ES-I3 (cell line): ENCODE results near the gene MTHFD1.
"Not testable (repeated sequence)": the region's sequence is repeated elsewhere in the genome, so short reads cannot be mapped to it uniquely, and the experiment has no call there.

Source experiments
- H3K36me3 ChIP-seq: 2 replicates; pipeline ENCODE4 v1.6.1; 2013; ENCODE audit warnings: mild to moderate bottlenecking, low read length, control low read depth, moderate library complexity; ENCODE audit not compliant: insufficient read depth
- H3K4me1 ChIP-seq: 2 replicates; pipeline ENCODE4 v1.6.1; 2013; ENCODE audit warnings: mild to moderate bottlenecking, control low read depth, low read length; ENCODE audit not compliant: insufficient read depth
- H3K9ac ChIP-seq: 2 replicates; pipeline ENCODE4 v1.6.1; 2013; ENCODE audit warnings: low read depth, mild to moderate bottlenecking, low read length, moderate library complexity
- H3K9me3 ChIP-seq: 2 replicates; pipeline ENCODE4 v1.6.1; 2013; ENCODE audit warnings: mild to moderate bottlenecking, low read length, moderate library complexity; ENCODE audit not compliant: control insufficient read depth, insufficient read depth

The MTHFD1 gene

DNA sequence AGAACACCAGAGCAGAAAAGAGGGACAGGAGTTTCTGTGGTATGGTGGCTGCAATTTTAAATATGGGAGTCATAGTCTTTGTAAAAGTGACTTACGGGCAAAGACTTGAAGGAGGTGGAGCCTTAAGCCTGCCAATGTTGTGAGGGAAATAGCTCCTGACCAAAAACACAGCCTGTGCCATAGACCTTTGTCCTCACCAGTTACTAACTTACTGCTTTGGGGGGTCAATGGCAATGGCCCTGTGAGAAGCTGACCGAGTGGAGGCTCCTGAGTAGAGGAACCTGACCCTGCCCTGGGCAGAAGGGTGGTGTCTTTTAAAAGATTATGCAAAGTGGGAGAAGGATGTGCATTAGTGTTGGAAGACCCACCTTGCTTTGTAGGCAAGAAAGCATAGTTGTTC, 3.8 kb downstream of the MTHFD1 start:
- peaks cover 27% of the 10 kb centered on the region for H3K4me1 ChIP-seq
- H3K9ac ChIP-seq: peak overlapping the region; percentile 13
- H3K36me3 ChIP-seq: peaks cover 12% of the 10 kb centered on the region; the same call in 1 of the 2 replicates
- no peaks in the 10 kb centered on the region for H3K9me3 ChIP-seq

- peaks cover 12% of the 10 kb centered on the region; the same call in 1 of the 2 replicates for H3K36me3 ChIP-seq
- peaks cover 27% of the 10 kb centered on the region for H3K4me1 ChIP-seq
- H3K9ac ChIP-seq, H3K9me3 ChIP-seq: not testable (repeated sequence)
These were observed 5.1 kb downstream of the MTHFD1 start for GRCh38 chr14:64393189-64393726.

- H3K9me3 ChIP-seq: no peaks in the 10 kb centered on the region
- H3K4me1 ChIP-seq: peaks cover 27% of the 10 kb centered on the region
- H3K9ac ChIP-seq: no peak overlapping the region
- peaks cover 12% of the 10 kb centered on the region; the same call in 1 of the 2 replicates for H3K36me3 ChIP-seq
These were observed 6.3 kb downstream of the MTHFD1 start for GRCh38 chr14:64394423-64394822.

- Histone ChIP-seq H3K9me3 (no peaks in the 10 kb centered on the region), H3K9ac (no peak overlapping the region), H3K4me1 (peaks cover 27% of the 10 kb centered on the region), H3K36me3 (peaks cover 12% of the 10 kb centered on the region; the same call in 1 of the 2 replicates)
These were observed 7.0 kb downstream of the MTHFD1 start for GRCh38 chr14:64394977-64395633.

- Histone ChIP-seq H3K9me3 (no peaks in the 10 kb centered on the region), H3K36me3 (peaks cover 9% of the 10 kb centered on the region), H3K9ac (no peak overlapping the region), H3K4me1 (0 out of 2 replicates have a peak, but pooled peaks cover 5% of the 10 kb centered on the region)
These were observed 12.8 kb downstream of the MTHFD1 start for GRCh38 chr14:64400829-64401459.

- H3K36me3 ChIP-seq: peaks cover 9% of the 10 kb centered on the region
- H3K4me1 ChIP-seq: 0 out of 2 replicates have a peak, but pooled peaks cover 5% of the 10 kb centered on the region
- no peaks in the 10 kb centered on the region for H3K9me3 ChIP-seq
- no peak overlapping the region for H3K9ac ChIP-seq
These were observed 13.8 kb downstream of the MTHFD1 start for GRCh38 chr14:64401949-64402348.

- Histone ChIP-seq H3K9me3 (no peaks in the 10 kb centered on the region), H3K36me3 (peaks cover 9% of the 10 kb centered on the region), H3K4me1 (peaks cover 17% of the 10 kb centered on the region), H3K9ac (no peak overlapping the region)
These were observed 17.1 kb downstream of the MTHFD1 start for GRCh38 chr14:64405295-64405694.

GRCh38 chr14:64407329-64407728, 19.2 kb downstream of the MTHFD1 start:
- peaks cover 11% of the 10 kb centered on the region for H3K36me3 ChIP-seq

GRCh38 chr14:64409126-64409920, 21.2 kb downstream of the MTHFD1 start:
- H3K9ac ChIP-seq: no peak overlapping the region
- peaks cover 17% of the 10 kb centered on the region for H3K4me1 ChIP-seq
- no peaks in the 10 kb centered on the region for H3K9me3 ChIP-seq
- H3K36me3 ChIP-seq: peaks cover 15% of the 10 kb centered on the region

More at GRCh38 chr14:64407329-64407728, 19.2 kb downstream of the MTHFD1 start:
- Histone ChIP-seq H3K4me1 (peaks cover 17% of the 10 kb centered on the region), H3K9ac (no peak overlapping the region), H3K9me3 (no peaks in the 10 kb centered on the region)

- H3K9me3 ChIP-seq: no peaks in the 10 kb centered on the region
- H3K9ac ChIP-seq: no peak overlapping the region
- peaks cover 12% of the 10 kb centered on the region for H3K4me1 ChIP-seq
- peaks cover 20% of the 10 kb centered on the region for H3K36me3 ChIP-seq
These were observed 22.1 kb downstream of the MTHFD1 start for GRCh38 chr14:64410084-64410774.

- Histone ChIP-seq H3K9ac (no peak overlapping the region), H3K4me1 (peaks cover 12% of the 10 kb centered on the region), H3K9me3 (no peaks in the 10 kb centered on the region), H3K36me3 (peaks cover 25% of the 10 kb centered on the region)
These were observed 22.8 kb downstream of the MTHFD1 start for GRCh38 chr14:64411001-64411400.

GRCh38 chr14:64412237-64412636, 24.1 kb downstream of the MTHFD1 start:
- Histone ChIP-seq H3K36me3 (peaks cover 36% of the 10 kb centered on the region), H3K9ac (no peak overlapping the region), H3K9me3 (no peaks in the 10 kb centered on the region), H3K4me1 (peaks cover 12% of the 10 kb centered on the region)

GRCh38 chr14:64416348-64416932, 28.3 kb downstream of the MTHFD1 start:
- Histone ChIP-seq H3K9me3 (no peaks in the 10 kb centered on the region), H3K36me3 (peaks cover 62% of the 10 kb centered on the region), H3K9ac (no peak overlapping the region), H3K4me1 (peaks cover 5% of the 10 kb centered on the region; the same call in 1 of the 2 replicates)
